ENCODE results near the gene IL6ST. TPM values are rescaled to one million over a fixed set of nuclear protein-coding genes. Genes with fewer than 3 reads are reported as not detected.

IL6ST gene
- total RNA-seq, 2 donors from 2014 or later: 186 to 228 TPM

GRCh38 chr5:55936100-55936693 lies 58.6 kb downstream of the IL6ST start:
- Histone ChIP-seq H3K27me3 (replicated peaks; ENCODE audit: insufficient read depth) (no peaks in the 10 kb centered on the region), H3K9me3 (no peaks in the 10 kb centered on the region), H3K36me3 (no peaks in the 10 kb centered on the region), H3K4me1 (replicated peaks) (no peaks in the 10 kb centered on the region), H3K27ac (no peak overlapping the region), H3K4me3 (no peak overlapping the region)
- TF ChIP-seq CTCF (IDR thresholded peaks at IDR 0.05) (peak in 3 of 4 experiments; percentile 65 to 71 (median 70)), POLR2AphosphoS5 (IDR thresholded peaks at IDR 0.05) (peak; percentile 27), POLR2A (IDR thresholded peaks at IDR 0.05) (no peak)
- intact Hi-C loops (cut with DNase I): no loop called here
- DNase-seq (ENCODE audit: low spot score): peak; percentile 69
- WGBS: 25% methylated on average over 3 of the region's 3 CpGs

- intact Hi-C loops (cut with DNase I): no loop called here
- DNase-seq (ENCODE audit: low spot score): no peak
- WGBS: 91% methylated on average over 6 of the region's 6 CpGs
Measured at GRCh38 chr5:55935371-55935770, 59.4 kb downstream of the IL6ST start.

GRCh38 chr5:55934720-55935119 lies 60.0 kb downstream of the IL6ST start:
- peak overlapping the region in 1 of 2 donors; percentile 4 for H3K27ac ChIP-seq
- H3K9me3 ChIP-seq: no peaks in the 10 kb centered on the region
- intact Hi-C loops (cut with DNase I): no loop called here
- DNase-seq (ENCODE audit: low spot score): no peak
- WGBS: 64% methylated on average over 2 of the region's 2 CpGs
- TF ChIP-seq POLR2A (IDR thresholded peaks at IDR 0.05) (no peak), POLR2AphosphoS5 (IDR thresholded peaks at IDR 0.05) (no peak), CTCF (IDR thresholded peaks at IDR 0.05) (no peak)
- no peaks in the 10 kb centered on the region for H3K36me3 ChIP-seq
- H3K27me3 ChIP-seq (replicated peaks; ENCODE audit: insufficient read depth): no peaks in the 10 kb centered on the region
- H3K4me3 ChIP-seq: no peak overlapping the region
- H3K4me1 ChIP-seq (replicated peaks): no peaks in the 10 kb centered on the region

More at GRCh38 chr5:55935371-55935770, 59.4 kb downstream of the IL6ST start:
- H3K4me3 ChIP-seq: no peak overlapping the region
- no peaks in the 10 kb centered on the region for H3K4me1 ChIP-seq (replicated peaks)
- no peaks in the 10 kb centered on the region for H3K27me3 ChIP-seq (replicated peaks; ENCODE audit: insufficient read depth)
- H3K9me3 ChIP-seq: no peaks in the 10 kb centered on the region
- TF ChIP-seq POLR2AphosphoS5 (IDR thresholded peaks at IDR 0.05) (no peak), CTCF (IDR thresholded peaks at IDR 0.05) (no peak), POLR2A (IDR thresholded peaks at IDR 0.05) (no peak)
- H3K36me3 ChIP-seq: no peaks in the 10 kb centered on the region
- no peak overlapping the region for H3K27ac ChIP-seq

GRCh38 chr5:55934115-55934613 lies 60.6 kb downstream of the IL6ST start:
- WGBS: 57% methylated on average over 9 of the region's 9 CpGs
- DNase-seq (ENCODE audit: low spot score): peak; percentile 30
- H3K9me3 ChIP-seq: no peaks in the 10 kb centered on the region
- TF ChIP-seq POLR2A (IDR thresholded peaks at IDR 0.05) (no peak), CTCF (IDR thresholded peaks at IDR 0.05) (no peak), POLR2AphosphoS5 (IDR thresholded peaks at IDR 0.05) (peak; percentile 13)
- peak overlapping the region in 1 of 2 donors; percentile 4 for H3K27ac ChIP-seq
- H3K4me3 ChIP-seq: no peak overlapping the region
- no peaks in the 10 kb centered on the region for H3K36me3 ChIP-seq
- no peaks in the 10 kb centered on the region for H3K27me3 ChIP-seq (replicated peaks; ENCODE audit: insufficient read depth)
- no peaks in the 10 kb centered on the region for H3K4me1 ChIP-seq (replicated peaks)
- intact Hi-C loops (cut with DNase I): no loop called here

All from prostate gland (tissue), 2 donors.